GM18519 (cell line): Measurements from ENCODE around the gene LORICRIN.

ENCODE experiments used
- ATAC-seq: cut with Tn5 transposase; IDR thresholded peaks from one replicate; pipeline ENCODE4 v1.9.1; 2021; ENCODE audit warnings: mild to moderate bottlenecking, moderate library complexity; ENCODE audit not compliant: unreplicated experiment, low FRiP score

Gene LORICRIN

GRCh38 chr1:153248176-153248879 lies 11.2 kb upstream of the LORICRIN start:
- no peak for ATAC-seq

DNA sequence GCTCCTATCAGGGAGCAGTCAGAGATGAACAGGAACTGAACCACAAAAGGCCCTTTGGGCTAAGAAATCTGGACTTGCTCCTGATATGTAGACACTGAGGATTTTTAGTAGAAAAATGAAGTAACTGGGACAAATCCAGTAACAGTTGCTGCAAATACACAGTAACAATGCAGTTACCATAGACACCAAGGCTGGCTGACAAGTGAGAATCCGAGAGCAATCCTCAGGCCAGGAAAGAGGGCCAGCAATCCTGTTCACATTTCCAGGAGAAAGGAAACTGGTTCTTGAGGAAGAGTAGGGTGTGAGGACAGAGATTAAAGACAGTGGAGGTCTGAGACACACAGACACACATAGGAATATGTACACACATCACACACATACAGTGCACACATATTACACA lies 9.3 kb upstream of the LORICRIN start:
- ATAC-seq: no peak

GRCh38 chr1:153251087-153251486 lies 8.4 kb upstream of the LORICRIN start:
- no peak for ATAC-seq

GRCh38 chr1:153251562-153251961 lies 7.9 kb upstream of the LORICRIN start:
- no peak for ATAC-seq

- ATAC-seq: no peak
Measured at GRCh38 chr1:153251988-153252387, 7.5 kb upstream of the LORICRIN start.

GRCh38 chr1:153253076-153253475 lies 6.4 kb upstream of the LORICRIN start:
- ATAC-seq: no peak

DNA sequence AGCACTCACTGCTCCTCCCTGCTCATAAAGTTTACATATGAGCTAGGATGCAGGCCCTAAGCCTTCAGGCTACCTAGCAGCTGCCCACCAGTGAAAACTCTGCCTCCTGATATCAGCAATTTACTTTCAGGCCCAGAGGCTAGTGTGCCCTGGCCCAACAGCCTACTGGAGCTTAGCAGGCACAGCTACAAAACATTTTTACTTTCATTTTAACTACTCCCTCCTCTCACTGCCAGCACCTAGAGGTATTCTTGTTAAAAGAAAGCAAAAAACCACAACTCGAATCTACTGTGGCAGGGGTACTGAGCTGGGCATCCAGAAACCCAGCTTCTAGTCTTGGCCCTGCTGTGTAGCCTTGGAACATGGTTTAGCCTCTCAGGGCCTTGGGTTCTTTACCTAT lies 5.8 kb upstream of the LORICRIN start:
- ATAC-seq: no peak

DNA sequence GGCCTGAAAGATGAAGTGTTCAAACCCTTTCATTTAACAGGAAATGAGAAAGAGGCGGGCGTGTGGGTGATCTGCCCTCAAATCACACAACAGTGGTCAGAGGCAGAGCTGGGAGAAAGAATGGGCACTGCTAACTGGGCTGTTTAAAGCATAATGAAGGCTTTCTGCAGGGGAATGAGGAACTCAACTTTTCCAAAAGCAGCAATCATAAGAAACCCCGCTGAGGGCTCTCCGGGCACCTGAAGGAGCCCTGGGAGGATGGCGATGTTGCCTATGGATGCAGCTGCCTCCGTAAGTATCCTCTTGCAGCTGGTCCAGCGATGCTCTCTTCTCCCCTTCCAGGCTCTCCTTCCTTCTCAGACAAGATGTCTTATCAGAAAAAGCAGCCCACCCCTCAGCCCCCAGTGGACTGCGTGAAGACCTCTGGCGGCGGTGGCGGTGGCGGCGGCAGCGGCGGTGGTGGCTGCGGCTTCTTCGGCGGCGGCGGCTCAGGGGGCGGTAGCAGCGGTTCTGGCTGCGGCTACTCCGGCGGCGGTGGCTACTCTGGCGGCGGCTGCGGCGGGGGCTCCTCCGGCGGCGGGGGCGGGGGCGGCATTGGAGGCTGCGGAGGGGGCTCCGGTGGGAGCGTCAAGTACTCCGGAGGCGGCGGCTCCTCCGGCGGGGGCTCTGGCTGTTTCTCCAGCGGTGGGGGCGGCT lies 1.2 kb downstream of the LORICRIN start:
- ATAC-seq: no peak

- no peak for ATAC-seq
Measured at GRCh38 chr1:153261281-153262069, 2.0 kb downstream of the LORICRIN start.

- no peak for ATAC-seq
Measured at GRCh38 chr1:153262070-153262366, 2.5 kb downstream of the LORICRIN start.

DNA sequence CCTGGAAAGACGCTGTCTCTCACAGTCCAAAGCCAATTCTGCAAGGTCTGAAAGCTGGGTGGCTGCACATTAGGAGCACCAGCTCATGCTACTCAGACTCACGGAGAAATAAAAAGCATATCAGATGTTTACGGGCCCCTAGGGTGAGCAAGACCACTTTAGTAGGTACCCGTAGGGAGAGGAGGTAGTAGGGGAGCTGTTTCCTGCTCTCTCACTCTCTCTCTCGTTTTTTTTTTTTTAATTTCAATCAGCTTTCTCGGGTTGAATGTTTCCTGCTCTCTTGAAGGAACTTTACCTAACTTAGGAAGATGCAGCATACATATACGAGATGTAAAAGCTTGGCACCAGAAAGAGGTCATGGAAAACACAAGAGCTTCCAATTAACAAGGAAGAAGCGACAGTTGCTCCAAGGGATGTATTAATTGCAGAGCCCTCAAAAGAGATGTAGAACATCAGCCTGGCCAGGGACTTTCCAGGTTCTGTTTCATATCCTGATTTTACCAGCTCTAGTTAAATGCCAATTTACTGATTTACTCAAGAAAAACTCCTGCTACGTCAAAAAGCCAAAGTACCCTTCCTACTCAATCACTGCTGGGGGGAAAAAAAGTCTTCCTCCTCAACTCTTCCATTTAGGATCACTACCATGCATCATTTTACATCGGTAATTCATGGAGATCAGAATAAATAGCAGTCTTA lies 3.1 kb downstream of the LORICRIN start:
- no peak for ATAC-seq

DNA sequence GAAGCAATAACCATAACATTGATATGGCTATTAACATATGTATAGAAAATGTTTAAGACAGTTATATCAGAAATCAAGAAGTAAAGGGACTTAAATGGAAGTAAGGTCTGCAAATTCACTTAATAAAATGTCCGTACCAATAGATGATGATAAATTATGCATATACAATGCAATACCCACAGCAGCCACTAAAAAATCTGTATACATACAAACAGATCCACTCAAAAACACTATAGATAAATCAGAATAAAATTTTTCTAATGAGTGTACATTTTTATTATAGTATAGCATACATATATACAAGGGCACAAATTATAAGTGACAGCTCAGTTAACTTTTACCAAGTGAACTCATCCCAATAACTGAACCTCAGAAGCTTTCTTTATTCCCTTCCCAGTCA lies 6.0 kb downstream of the LORICRIN start:
- no peak for ATAC-seq

GRCh38 chr1:153271711-153272110 lies 12.2 kb downstream of the LORICRIN start:
- no peak for ATAC-seq

GRCh38 chr1:153272186-153272585 lies 12.7 kb downstream of the LORICRIN start:
- no peak for ATAC-seq

GRCh38 chr1:153277852-153278251 lies 18.4 kb downstream of the LORICRIN start:
- ATAC-seq: no peak

DNA sequence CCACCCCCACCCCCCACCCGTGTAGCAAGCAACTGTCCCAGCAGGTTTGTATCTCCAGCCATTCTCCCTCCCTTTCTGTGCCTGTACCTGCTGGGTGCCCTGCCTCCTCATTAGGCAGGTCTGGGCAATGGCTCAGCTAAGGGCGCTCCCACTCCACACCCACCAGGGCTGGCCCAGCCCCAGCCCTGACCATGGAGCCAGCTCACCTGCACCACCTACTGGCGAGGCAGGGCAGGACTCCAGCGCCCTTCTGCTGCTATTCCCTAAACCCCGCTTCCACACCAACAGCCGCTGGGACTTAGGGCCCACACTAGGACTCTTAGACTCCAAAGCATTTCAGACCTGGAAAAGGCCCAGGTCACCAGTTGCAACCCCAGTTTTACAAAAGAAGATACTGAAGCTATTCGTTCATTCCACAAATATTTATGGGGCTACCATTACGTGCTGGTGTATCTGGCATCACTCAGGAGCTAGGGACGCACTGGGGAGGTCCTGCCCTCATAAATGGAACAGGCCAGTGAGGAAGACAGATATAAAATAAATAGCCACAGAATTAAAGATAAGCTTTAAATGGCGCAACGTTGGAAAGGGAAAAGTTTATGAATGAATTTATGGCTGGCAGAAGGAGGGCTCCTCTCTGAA lies 29.3 kb downstream of the LORICRIN start:
- ATAC-seq: no peak

DNA sequence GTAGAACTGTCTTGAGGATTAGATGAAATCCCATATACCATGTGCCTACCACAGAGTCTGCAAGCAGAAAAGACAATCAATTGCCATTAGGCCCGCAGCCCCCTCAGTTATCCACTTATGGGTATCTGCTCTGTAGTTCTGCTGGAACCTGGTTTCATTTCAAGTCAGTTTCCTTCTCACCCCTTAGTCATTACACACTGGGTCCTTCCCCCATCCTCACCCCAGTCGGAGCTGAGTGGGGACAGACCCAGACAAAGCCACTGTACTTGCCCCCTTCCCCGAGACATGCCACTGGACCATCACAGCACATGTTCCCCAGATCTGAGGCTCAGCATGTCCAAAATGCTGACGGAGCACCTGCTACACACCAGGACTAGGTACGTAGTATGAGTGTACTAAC lies 32.0 kb downstream of the LORICRIN start:
- ATAC-seq: no peak

- ATAC-seq: no peak
Measured at GRCh38 chr1:153292185-153292584, 32.7 kb downstream of the LORICRIN start.

GRCh38 chr1:153292740-153293479 lies 33.4 kb downstream of the LORICRIN start:
- no peak for ATAC-seq

GRCh38 chr1:153293480-153293775 lies 33.9 kb downstream of the LORICRIN start:
- ATAC-seq: no peak
